HK-2 (cell line): Measurements from ENCODE around the gene C3orf18.

Experiments used
- DNase-seq: peaks from one replicate; pipeline ENCODE4 v3.0.0-alpha.2; 2018; ENCODE audit not compliant: unreplicated experiment

Gene C3orf18

GRCh38 chr3:50567386-50568167 is at the start of gene C3orf18:
Gene C3orf18, minus strand, starts transcription at chr3:50567747. Its CDS starts 2,048 bp downstream, at chr3:50565699.
- DNase-seq = peak; percentile 86

GRCh38 chr3:50616770-50617095 is 49.2 kb upstream of the C3orf18 start:
- DNase-seq = peak; percentile 80

GRCh38 chr3:50616003-50616769 is 48.6 kb upstream of the C3orf18 start:
- DNase-seq = peak; percentile 77

GRCh38 chr3:50615190-50615589 is 47.6 kb upstream of the C3orf18 start:
- no peak for DNase-seq

DNA sequence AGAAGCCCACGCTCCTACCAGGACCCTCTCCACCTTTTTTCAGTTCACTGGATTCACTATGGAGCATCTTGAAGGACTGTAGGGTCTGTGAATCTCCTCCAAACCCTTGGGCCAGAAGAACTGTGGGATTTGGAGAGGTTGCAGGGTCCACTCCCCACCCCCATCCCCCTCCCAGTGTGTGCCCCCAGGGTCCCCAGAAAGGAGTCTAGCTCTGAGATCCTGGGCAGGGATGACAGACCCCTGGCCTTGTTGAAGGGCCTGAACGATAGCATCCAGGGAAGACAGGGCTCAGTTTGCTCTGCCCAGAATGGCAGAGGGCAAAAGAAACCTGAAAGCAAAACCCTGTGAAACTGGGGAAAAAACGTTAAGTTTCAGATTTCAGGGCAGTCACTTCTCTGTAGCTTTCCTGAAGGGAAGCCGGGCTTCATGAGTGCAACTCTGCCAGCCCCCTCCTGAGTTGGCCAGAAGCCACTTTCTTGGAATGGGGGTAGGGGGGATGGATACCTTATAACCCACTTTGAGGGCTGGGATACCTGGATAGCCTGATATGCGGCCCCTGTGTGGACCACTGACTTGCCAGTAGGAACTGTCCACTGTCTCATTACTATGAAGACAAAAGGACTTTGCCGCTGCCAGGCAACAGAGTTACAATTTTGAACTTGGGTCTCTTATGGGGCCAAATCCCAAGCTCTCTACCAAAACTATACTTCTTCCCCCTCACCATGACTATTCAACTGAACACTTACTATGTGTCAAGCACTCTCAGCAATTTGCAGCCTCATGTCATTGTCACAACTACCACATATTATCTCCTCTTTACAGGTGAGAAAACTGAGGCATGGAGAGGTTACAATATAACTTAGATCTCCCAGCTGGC is 45.7 kb upstream of the C3orf18 start:
- no peak for DNase-seq

DNA sequence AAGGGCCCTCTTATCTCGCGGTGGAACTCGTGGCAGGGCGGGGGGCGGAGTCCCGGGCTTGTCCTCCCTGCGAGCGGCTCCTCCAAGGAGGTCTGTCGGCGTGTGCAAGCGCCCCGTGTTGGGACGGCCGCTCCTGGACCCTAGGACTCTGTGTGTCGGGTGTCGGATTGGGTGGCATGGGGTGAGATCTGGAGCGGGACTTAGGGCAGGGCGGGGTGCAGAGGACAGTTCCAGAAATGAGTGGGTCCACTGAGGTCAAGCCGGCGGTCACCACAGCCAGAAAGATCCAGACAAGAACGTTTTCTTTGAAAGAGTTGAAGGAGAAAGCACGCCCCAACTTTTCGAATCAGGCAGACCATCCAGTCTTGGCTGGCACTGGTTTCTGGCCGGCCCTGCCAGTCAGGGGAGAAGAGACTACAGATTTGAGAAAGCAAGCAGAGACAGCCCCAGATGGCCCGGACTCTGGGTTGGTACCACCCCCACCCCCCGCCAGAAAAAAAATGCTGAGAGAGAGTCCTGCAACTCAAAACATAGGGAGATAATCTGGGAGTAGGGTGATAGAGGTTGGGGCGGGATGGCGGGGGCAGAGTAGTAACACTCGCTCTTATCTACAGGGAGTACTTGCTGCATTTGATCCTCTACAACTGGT is 44.8 kb upstream of the C3orf18 start:
- no peak for DNase-seq

DNA sequence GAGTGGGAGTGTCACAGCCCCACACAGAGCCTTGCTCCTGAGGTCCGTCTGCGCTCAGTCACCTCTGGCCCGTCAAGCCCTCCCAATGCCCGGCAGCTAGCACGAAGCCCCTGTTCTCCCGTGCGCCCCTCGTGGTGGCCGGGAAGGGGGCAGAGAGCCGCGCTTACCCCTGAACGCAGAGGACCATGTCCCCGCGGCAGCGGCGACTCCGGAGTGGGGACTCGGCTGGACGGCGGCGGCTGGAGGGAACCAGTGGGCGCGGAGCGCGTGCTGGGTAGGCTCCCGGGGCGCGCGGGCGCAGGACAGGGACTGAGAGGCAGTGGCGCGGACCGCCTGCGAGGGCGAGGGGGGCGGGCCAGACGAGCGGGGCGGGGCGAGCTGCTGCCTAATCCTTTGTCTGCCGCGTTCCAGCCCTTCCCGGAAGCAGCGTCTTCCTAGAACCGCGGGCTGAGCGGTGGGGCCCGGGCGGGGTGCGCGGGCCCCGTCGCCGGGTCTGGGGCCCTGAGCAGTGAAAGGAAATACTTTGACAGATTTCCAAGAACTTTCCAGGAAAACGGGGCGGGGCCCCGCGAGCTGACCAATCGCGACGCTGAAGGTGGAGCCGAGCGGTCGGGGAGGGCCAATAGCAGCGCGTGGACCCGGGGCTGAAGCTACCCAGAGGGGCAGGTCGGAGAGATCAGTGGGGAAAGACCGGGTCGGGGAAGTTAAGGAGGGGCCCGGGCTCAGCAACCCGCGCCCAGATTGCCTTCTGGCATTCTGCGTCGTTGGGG is 44.1 kb upstream of the C3orf18 start, which contains the start of gene CISH:
CISH (minus strand) TSS at position 311 of the 770 bp plus-strand sequence; CDS start at position 187, 124 bp downstream.
- peak; percentile 94 for DNase-seq

GRCh38 chr3:50610992-50611463 is 43.5 kb upstream of the C3orf18 start:
- no peak for DNase-seq

DNA sequence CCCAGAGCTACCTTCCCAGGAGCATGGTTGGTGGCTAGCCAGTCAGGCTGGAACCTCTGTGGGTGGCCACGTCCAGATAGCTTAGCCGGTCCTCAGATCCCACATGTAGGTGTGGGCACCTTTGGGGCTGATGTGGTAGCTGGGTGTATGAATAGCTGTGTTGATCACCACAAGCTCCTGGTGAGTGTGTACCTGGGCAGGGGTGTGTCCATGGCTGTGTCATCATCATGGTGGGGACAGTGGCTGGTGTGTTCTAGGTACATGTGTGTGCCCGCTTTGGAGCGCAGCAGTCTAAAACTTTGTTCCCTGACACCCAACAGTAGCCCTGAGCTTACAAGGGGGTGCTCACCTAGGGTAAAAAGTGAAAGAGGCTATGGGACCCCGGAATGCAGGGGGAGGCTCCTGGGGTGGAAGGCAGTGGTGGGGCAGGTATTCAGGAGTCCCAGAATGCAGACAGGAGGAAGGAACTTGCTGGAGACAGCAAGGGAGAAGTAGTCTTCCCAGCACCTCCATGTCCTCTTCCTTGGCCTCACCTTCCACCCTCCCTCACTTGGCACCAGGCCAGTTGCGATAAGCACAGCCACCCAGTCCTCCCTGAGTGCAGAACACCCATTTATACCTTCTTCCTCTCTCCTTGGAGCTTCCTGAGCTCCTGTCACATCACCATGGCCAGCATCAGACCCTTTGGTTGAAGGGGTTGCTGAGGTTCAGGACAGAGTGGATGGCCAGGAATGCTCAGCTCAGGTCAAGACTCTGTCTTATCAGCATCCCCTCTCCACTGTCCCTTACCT is 42.8 kb upstream of the C3orf18 start:
- no peak for DNase-seq

DNA sequence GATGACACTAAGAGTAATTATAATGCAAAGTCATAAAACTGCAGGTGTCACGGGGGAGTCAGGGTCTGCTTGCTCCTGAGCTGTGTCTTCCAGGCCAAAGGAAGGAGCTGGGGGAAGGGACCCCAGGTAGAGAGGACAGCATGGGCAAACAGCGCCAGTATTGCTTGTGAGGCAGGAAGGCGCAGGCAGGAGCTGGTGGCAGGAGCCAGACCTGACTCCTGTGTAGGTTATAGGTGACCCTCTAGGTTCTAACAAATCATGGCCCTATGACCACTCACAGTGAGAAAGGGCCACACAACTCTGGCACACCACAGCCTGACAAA is 42.2 kb upstream of the C3orf18 start:
- no peak for DNase-seq

- DNase-seq = no peak
Observed at GRCh38 chr3:50609071-50609762, 41.7 kb upstream of the C3orf18 start.

DNA sequence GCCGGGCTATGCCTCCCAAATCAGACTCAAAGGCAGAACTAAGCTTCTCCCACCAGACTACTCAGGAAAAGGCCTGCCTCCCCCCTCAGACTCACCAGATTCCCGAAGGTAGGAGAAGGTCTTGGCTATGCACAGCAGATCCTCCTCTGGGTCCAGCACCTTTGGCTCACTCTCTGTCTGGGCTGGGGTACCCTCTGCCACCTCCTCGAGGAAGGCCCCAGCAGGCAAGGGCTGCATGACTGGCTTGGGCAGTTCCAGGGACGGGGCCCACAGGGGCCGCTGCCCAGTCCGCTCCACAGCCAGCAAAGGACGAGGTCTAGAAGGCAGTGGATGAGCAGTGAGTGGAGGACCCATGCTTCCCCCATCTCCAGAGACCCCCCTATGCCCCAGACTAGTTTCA is 40.7 kb upstream of the C3orf18 start:
- no peak for DNase-seq

- DNase-seq = no peak
Observed at GRCh38 chr3:50607271-50608091, 39.9 kb upstream of the C3orf18 start.

DNA sequence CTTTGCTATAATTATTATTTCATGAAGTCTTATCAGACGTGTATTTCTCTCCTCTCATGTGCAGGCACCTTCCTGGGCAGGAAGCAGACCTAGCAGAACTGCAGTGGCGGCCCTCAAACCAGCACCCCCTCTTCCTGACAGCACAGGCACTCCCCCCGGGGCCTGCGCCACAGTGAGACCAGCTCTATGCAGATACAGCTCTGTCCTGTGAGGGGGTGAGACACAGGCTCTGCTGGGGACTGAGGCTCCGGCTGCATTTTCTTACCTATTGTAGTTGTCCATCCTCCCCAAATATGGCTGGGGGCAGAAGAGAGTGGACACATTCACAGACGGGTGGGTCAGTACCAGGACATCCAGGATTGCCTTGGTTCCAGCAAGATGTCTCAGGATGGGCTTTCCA is 39.0 kb upstream of the C3orf18 start:
- DNase-seq = no peak

- no peak for DNase-seq
Observed at GRCh38 chr3:50605901-50606326, 38.4 kb upstream of the C3orf18 start.

GRCh38 chr3:50604628-50605588 is 37.4 kb upstream of the C3orf18 start:
- no peak for DNase-seq

GRCh38 chr3:50604110-50604621 is 36.6 kb upstream of the C3orf18 start:
- no peak for DNase-seq
